Measurements from ENCODE around the gene ABL1. TPM values are rescaled to one million over a fixed set of nuclear protein-coding genes. Genes with fewer than 3 reads are reported as not detected.

ABL1 gene
- total RNA-seq, 4 donors from 2014 or later: 31.3 to 40.4 (median 34.8) TPM

- TF ChIP-seq POLR2AphosphoS5 (IDR thresholded peaks at IDR 0.05) (no peak), CTCF (IDR thresholded peaks at IDR 0.05) (no peak), EP300 (IDR thresholded peaks at IDR 0.05) (no peak), POLR2A (IDR thresholded peaks at IDR 0.05) (no peak)
- no peak overlapping the region for H3K4me3 ChIP-seq
- no peaks in the 10 kb centered on the region for H3K9me3 ChIP-seq
- H3K27me3 ChIP-seq: peaks cover 72% of the 10 kb centered on the region
- no peak for DNase-seq (ENCODE audit: low spot score in 2 of 2)
- H3K4me1 ChIP-seq: peaks cover 18% of the 10 kb centered on the region
- H3K27ac ChIP-seq: no peak overlapping the region
- H3K36me3 ChIP-seq: no peaks in the 10 kb centered on the region
- WGBS: 21% methylated on average over 21 of the region's 21 CpGs
These were observed 97.4 kb downstream of the ABL1 start for GRCh38 chr9:130932255-130933079.

- peaks cover 81% of the 10 kb centered on the region for H3K27me3 ChIP-seq
- peaks cover 23% of the 10 kb centered on the region for H3K4me1 ChIP-seq
- WGBS: 11% methylated on average over 10 of the region's 26 CpGs
These were observed 98.3 kb downstream of the ABL1 start for GRCh38 chr9:130933114-130934046.

DNA sequence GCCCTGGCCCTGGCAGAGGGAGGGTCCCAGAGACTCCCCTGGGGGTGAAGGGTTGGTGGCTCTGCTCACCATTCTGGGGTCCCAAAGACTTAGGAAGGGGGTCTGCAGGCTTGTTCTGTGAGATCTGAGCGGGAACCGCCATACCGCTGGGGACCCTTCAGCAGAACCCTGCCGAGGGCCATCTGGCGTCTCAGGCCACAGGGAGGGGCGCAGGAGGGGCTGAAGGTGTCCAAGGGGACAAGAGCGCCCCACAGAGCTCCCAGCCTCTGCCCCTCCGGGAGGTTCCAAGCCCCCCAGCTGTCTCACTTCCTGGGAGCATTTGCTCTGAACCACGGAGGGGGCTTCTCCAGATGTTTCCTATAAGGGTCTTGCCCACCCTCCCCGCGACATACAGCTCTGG is 99.2 kb downstream of the ABL1 start:
- H3K9me3 ChIP-seq: no peaks in the 10 kb centered on the region
- DNase-seq (ENCODE audit: low spot score in 2 of 2): no peak
- peaks cover 31% of the 10 kb centered on the region for H3K4me1 ChIP-seq
- no peak for TF ChIP-seq POLR2A (IDR thresholded peaks at IDR 0.05)
- no peak for TF ChIP-seq POLR2AphosphoS5 (IDR thresholded peaks at IDR 0.05)
- no peak for TF ChIP-seq EP300 (IDR thresholded peaks at IDR 0.05)
- TF ChIP-seq CTCF (IDR thresholded peaks at IDR 0.05): no peak
- H3K4me3 ChIP-seq: no peak overlapping the region
- 75% methylated on average over 2 of the region's 11 CpGs for WGBS
- no peak overlapping the region for H3K27ac ChIP-seq
- peaks cover 90% of the 10 kb centered on the region for H3K27me3 ChIP-seq
- H3K36me3 ChIP-seq: no peaks in the 10 kb centered on the region

More at GRCh38 chr9:130933114-130934046, 98.3 kb downstream of the ABL1 start:
- Histone ChIP-seq H3K9me3 (no peaks in the 10 kb centered on the region), H3K4me3 (no peak overlapping the region), H3K36me3 (no peaks in the 10 kb centered on the region), H3K27ac (no peak overlapping the region)
- DNase-seq (ENCODE audit: low spot score in 2 of 2): no peak
- TF ChIP-seq EP300 (IDR thresholded peaks at IDR 0.05) (no peak), POLR2A (IDR thresholded peaks at IDR 0.05) (no peak), CTCF (IDR thresholded peaks at IDR 0.05) (no peak), POLR2AphosphoS5 (IDR thresholded peaks at IDR 0.05) (no peak)

DNA sequence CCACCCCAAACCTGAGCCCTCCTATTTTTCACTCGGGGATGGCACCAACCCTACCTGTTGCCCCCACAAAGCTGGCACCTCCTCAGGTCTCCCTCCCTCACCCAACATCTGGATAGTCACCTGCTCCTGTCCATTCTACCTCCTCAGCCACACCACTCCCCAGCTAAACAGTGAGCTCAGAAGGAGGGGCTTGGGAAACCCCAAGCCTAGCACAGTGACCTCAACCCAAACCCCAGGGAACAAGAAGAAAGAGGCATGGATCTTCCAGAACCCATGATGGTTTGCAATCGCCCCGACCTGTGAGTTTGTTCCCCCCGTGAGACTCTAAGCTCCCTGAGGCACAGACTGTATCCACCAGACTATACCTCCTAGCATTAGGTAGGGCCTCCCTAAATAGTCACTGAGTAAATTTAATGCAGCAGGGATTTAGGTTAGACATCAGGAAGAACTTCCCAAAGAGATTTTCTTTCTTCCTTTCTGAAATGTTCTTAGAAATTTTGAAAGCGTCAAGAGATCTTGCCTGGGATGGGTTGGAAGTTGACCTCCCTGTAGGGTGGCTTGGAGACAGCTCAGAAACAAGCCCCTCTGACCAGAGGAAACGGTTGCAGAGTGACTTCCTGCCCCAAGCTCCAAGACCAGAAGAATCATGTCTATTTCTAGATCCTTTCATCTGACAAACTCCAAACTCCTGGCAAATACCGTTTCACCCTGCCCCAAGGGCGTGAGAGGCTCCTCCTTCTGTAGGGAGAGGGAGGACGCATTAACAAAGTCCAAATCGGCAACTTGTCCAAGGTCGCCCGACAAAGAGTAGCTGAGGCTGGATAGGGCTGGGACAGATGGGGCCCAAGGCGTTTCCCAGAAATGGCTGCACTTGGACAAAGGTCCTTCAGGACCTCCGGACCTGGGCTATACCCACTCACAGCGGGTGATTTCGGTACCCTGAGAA is 99.9 kb downstream of the ABL1 start:
- Histone ChIP-seq H3K9me3 (no peaks in the 10 kb centered on the region), H3K36me3 (no peaks in the 10 kb centered on the region), H3K27me3 (peaks cover 90% of the 10 kb centered on the region), H3K4me3 (no peak overlapping the region), H3K4me1 (peaks cover 39% of the 10 kb centered on the region), H3K27ac (no peak overlapping the region)
- TF ChIP-seq CTCF (IDR thresholded peaks at IDR 0.05) (no peak), EP300 (IDR thresholded peaks at IDR 0.05) (no peak), POLR2AphosphoS5 (IDR thresholded peaks at IDR 0.05) (no peak), POLR2A (IDR thresholded peaks at IDR 0.05) (no peak)
- DNase-seq (ENCODE audit: low spot score in 2 of 2): no peak
- 56% methylated on average over 15 of the region's 16 CpGs for WGBS

Measured in suprapubic skin (tissue), 4 donors.